PC-3 (cell line): ENCODE data around the gene F5. TPM values are rescaled to one million over a fixed set of nuclear protein-coding genes. Genes with fewer than 3 reads are reported as not detected.

ENCODE experiments used
- ATAC-seq: fragments of 200-7000 bp; cut with Tn5 transposase; 2 replicates; pipeline ENCODE4 v1.9.1; 2020; ENCODE audit warnings: mild to moderate bottlenecking, moderate library complexity
- BruUV-seq: library from RNA; stranded (reverse); fragments of 400-500 nt; replicated peaks from 2 replicates; lab custom pipeline; 2021; lab: Mats Ljungman, UMichigan
- CTCF ChIA-PET: fragments of 300-600 bp; sonication (Branson Sonifier 250); formaldehyde crosslinking; loops from one replicate; lab custom pipeline; 2022; ENCODE audit warnings: antibody characterized with exemption; lab: Charles Lee
- POLR2A ChIA-PET: fragments of 300-600 bp; sonication (Branson Sonifier 250); formaldehyde crosslinking; loops from one replicate; lab custom pipeline; 2022; ENCODE audit warnings: antibody characterized with exemption; ENCODE audit not compliant: unreplicated experiment; lab: Charles Lee
- DNase-seq: peaks from one replicate; pipeline ENCODE4 v3.0.0-alpha.2; 2015
- H2AFZ ChIP-seq: fragments of 300-600 bp; sonication (generic); 2 replicates; pipeline ENCODE4 v1.6.0; 2016; ENCODE audit warnings: antibody characterized with exemption, low read length
- H3F3A ChIP-seq: fragments of 300-600 bp; sonication (generic); one replicate; pipeline ENCODE4 v1.6.0; 2017; ENCODE audit warnings: antibody characterized with exemption, low read length, control low read depth, mild to moderate bottlenecking; ENCODE audit not compliant: unreplicated experiment
- H3K27ac ChIP-seq: fragments of 300-600 bp; sonication (generic); 2 replicates; pipeline ENCODE4 v1.5.1; 2016; ENCODE audit warnings: mild to moderate bottlenecking, low read length
- H3K27me3 ChIP-seq: fragments of 300-600 bp; sonication (generic); 2 replicates; pipeline ENCODE4 v1.6.1; 2016; ENCODE audit warnings: low read length, mixed read lengths
- H3K36me3 ChIP-seq: fragments of 300-600 bp; sonication (generic); 2 replicates; pipeline ENCODE4 v1.6.1; 2016; ENCODE audit warnings: low read depth, mixed run types, low read length, mixed read lengths
- H3K4me1 ChIP-seq: fragments of 300-600 bp; sonication (generic); 2 replicates; pipeline ENCODE4 v1.5.1; 2016; ENCODE audit warnings: low read length; ENCODE audit not compliant: insufficient read depth
- H3K4me2 ChIP-seq: fragments of 300-600 bp; sonication (generic); 2 replicates; pipeline ENCODE4 v1.6.0; 2016; ENCODE audit warnings: low read length
- H3K4me3 ChIP-seq: fragments of 300-600 bp; sonication (generic); 2 replicates; pipeline ENCODE4 v1.5.1; 2016; ENCODE audit warnings: mild to moderate bottlenecking, low read length, mixed read lengths
- H3K79me2 ChIP-seq: fragments of 300-600 bp; sonication (generic); 2 replicates; pipeline ENCODE4 v1.6.1; 2017; ENCODE audit warnings: low read length, mixed read lengths
- H3K9ac ChIP-seq: fragments of 300-600 bp; sonication (generic); 2 replicates; pipeline ENCODE4 v1.6.0; 2016; ENCODE audit warnings: mild to moderate bottlenecking, low read length
- H3K9me2 ChIP-seq: fragments of 300-600 bp; sonication (generic); replicated peaks from 2 replicates; pipeline ENCODE4 v1.6.1; 2016; ENCODE audit warnings: mixed run types, low read length, mixed read lengths
- H3K9me3 ChIP-seq: fragments of 300-600 bp; sonication (generic); 2 replicates; pipeline ENCODE4 v1.6.1; 2016; ENCODE audit warnings: low read length, mixed read lengths
- H4K20me1 ChIP-seq: fragments of 300-600 bp; sonication (generic); 2 replicates; pipeline ENCODE4 v1.6.1; 2016; ENCODE audit warnings: low read length, mixed read lengths
- EZH2 ChIP-seq: fragments of 300-600 bp; sonication (generic); IDR thresholded peaks from one replicate; pipeline ENCODE4 v1.6.1; 2017; ENCODE audit warnings: antibody characterized with exemption, mild to moderate bottlenecking, low read length; ENCODE audit not compliant: unreplicated experiment
- EZH2phosphoT487 ChIP-seq: fragments of 300-600 bp; sonication (generic); IDR thresholded peaks from 2 replicates; pipeline ENCODE4 v1.6.1; 2018; ENCODE audit warnings: mild to moderate bottlenecking, antibody characterized with exemption, low read length, borderline replicate concordance
- intact Hi-C: fragments of 100-400 bp; cut with micrococcal nuclease; formaldehyde crosslinking; loops from 2 replicates; pipeline ENCODE4 v1.9.0; 2023
- total RNA-seq: library from RNA; depleted of rRNA; stranded (reverse); fragments of >200 nt; gene quantifications from 2 replicates; pipeline ENCODE4 v1.2.3, GENCODE V29; 2014
- TF ChIP-seq, protein P1 (sequence below): fragments of 300-600 bp; sonication (generic); conservative IDR thresholded peaks from 2 replicates; pipeline ENCODE4 v1.5.1; 2017; ENCODE audit warnings: antibody characterized with exemption, low read depth, mild to moderate bottlenecking, low read length

The F5 gene
- total RNA-seq, 1 experiment from 2014 or later = not detected

DNA sequence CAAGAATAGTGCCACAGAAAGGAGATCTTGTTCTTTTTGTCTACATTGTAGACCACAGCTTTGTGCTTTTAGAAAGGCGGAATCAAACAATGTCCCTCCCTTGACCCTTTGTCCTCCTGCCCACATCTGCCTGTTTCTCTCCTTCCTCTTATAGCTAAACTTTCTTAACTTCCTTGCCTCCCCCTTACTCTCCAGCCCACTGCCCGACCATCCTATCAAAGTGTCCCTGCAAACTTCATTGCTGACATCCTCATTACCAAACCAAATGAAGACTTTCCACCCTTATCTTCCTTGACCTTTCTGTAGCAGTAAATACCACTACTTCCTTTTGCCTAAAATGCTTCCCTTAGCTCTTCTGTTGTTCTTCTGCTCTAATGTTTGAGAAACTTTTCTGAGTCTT, 38.6 kb upstream of the F5 start:
- Histone ChIP-seq H3K36me3 (no peaks in the 10 kb centered on the region), H3K27me3 (peaks cover 34% of the 10 kb centered on the region; the same call in 1 of the 2 replicates), H3K4me3 (no peak overlapping the region), H3K9me3 (no peaks in the 10 kb centered on the region), H3K4me2 (no peak overlapping the region), H3K9me2 (no peaks in the 10 kb centered on the region), H2AFZ (no peak overlapping the region), H3K79me2 (no peaks in the 10 kb centered on the region), H3K9ac (no peak overlapping the region), H3K4me1 (no peaks in the 10 kb centered on the region), H3F3A (no peaks in the 10 kb centered on the region), H3K27ac (no peak overlapping the region), H4K20me1 (no peaks in the 10 kb centered on the region)
- TF ChIP-seq EZH2phosphoT487 = no peak
- no peak for TF ChIP-seq EZH2
- TF ChIP-seq, protein P1, sequence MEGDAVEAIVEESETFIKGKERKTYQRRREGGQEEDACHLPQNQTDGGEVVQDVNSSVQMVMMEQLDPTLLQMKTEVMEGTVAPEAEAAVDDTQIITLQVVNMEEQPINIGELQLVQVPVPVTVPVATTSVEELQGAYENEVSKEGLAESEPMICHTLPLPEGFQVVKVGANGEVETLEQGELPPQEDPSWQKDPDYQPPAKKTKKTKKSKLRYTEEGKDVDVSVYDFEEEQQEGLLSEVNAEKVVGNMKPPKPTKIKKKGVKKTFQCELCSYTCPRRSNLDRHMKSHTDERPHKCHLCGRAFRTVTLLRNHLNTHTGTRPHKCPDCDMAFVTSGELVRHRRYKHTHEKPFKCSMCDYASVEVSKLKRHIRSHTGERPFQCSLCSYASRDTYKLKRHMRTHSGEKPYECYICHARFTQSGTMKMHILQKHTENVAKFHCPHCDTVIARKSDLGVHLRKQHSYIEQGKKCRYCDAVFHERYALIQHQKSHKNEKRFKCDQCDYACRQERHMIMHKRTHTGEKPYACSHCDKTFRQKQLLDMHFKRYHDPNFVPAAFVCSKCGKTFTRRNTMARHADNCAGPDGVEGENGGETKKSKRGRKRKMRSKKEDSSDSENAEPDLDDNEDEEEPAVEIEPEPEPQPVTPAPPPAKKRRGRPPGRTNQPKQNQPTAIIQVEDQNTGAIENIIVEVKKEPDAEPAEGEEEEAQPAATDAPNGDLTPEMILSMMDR = no peak
- ChIA-PET CTCF (no interaction called here), POLR2A (no interaction called here)
- BruUV-seq = no TSS peak
- DNase-seq (no peak), ATAC-seq (no peak)
- intact Hi-C loops = no loop called here

DNA sequence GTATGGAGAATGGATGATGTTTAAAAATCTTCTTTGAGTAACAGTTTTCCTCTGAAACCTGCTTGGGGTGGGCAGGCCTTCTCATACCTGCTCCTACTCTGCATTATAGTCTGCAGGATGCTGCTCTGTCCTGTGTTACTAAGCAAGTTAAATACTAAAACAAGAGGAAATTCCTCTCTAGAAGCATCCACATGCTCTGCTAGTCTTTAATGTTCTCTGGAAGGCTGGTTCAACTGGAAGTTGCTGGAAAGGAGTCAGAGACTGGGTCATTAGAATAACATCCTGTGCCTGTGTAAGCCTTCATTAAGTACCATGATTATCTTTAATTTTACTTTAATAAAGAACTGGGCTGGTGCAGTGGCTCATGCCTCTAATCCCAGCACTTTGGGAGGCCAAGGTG, 37.8 kb upstream of the F5 start:
- Histone ChIP-seq H3K9ac (no peak overlapping the region), H3F3A (no peaks in the 10 kb centered on the region), H4K20me1 (no peaks in the 10 kb centered on the region), H3K27me3 (peaks cover 32% of the 10 kb centered on the region; the same call in 1 of the 2 replicates), H3K9me2 (no peaks in the 10 kb centered on the region), H3K79me2 (no peaks in the 10 kb centered on the region), H3K36me3 (no peaks in the 10 kb centered on the region), H3K4me3 (no peak overlapping the region), H3K4me1 (no peaks in the 10 kb centered on the region), H3K9me3 (no peaks in the 10 kb centered on the region), H2AFZ (no peak overlapping the region), H3K27ac (no peak overlapping the region), H3K4me2 (no peak overlapping the region)
- ChIA-PET CTCF (no interaction called here), POLR2A (no interaction called here)
- no peak for DNase-seq
- no TSS peak for BruUV-seq
- intact Hi-C loops = no loop called here
- TF ChIP-seq EZH2 (no peak), EZH2phosphoT487 (no peak)
- TF ChIP-seq, protein P1 = no peak
- no peak for ATAC-seq

DNA sequence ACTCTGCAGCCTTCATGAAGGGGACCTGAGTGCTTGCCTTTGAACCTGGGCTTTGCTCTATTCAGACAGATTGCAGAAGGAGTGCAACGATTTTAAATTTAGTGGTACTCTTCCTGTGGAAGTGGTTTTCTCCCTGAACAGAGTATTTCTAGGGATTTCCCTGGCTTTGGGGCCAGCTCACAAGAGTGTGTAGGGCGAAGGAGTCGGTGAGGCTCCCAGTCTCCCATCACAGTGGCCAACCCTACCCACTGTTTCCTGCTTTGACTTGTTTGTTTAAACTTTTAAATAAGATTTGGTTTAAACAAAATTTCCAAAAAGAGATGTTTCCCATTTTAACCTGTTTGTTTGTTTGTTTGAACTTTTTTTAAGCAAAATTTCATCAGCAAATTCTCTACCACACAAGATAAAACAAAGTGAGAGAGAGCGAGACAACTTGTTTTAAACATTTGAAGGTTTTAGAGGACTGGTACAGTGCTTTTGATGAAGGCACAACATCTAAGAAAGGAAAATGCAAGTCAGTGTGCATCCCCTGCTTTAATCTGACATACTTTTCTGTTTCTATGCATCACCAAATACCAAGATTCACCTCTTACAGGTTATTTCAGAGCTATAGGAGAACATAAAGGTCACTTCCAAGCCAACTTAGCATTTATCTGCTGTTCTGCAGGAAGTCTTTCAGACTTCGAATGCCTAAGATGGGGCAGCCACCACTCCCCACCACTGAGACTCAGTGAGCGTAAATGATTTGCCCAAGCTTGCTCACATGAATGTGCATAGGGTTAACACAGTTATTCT, 37.0 kb upstream of the F5 start:
- ChIA-PET CTCF (no interaction called here), POLR2A (no interaction called here)
- H3K9ac ChIP-seq = no peak overlapping the region
- no peak overlapping the region for H3K27ac ChIP-seq
- H3K79me2 ChIP-seq = no peaks in the 10 kb centered on the region
- BruUV-seq = no TSS peak
- DNase-seq (no peak), ATAC-seq (no peak)
- H3K27me3 ChIP-seq = peaks cover 36% of the 10 kb centered on the region; the same call in 1 of the 2 replicates
- H3F3A ChIP-seq = no peaks in the 10 kb centered on the region
- H3K4me1 ChIP-seq = no peaks in the 10 kb centered on the region
- H3K36me3 ChIP-seq = no peaks in the 10 kb centered on the region
- no peaks in the 10 kb centered on the region for H3K9me2 ChIP-seq
- H3K4me3 ChIP-seq = no peak overlapping the region
- no peaks in the 10 kb centered on the region for H3K9me3 ChIP-seq
- H2AFZ ChIP-seq = no peak overlapping the region
- intact Hi-C loops = no loop called here
- TF ChIP-seq EZH2 (no peak), EZH2phosphoT487 (no peak)
- TF ChIP-seq, protein P1 = no peak
- no peaks in the 10 kb centered on the region for H4K20me1 ChIP-seq
- no peak overlapping the region for H3K4me2 ChIP-seq
